OCI-M2 (cell line): ENCODE data around the gene CCBE1.
"Not testable (repeated sequence)": the region's sequence is repeated elsewhere in the genome, so short reads cannot be mapped to it uniquely, and the experiment has no call there.

Experiments used
- DNase-seq: peaks from one replicate; lab custom pipeline; 2025; ENCODE audit not compliant: unreplicated experiment; lab: John Stamatoyannopoulos, UW

The CCBE1 gene

DNA sequence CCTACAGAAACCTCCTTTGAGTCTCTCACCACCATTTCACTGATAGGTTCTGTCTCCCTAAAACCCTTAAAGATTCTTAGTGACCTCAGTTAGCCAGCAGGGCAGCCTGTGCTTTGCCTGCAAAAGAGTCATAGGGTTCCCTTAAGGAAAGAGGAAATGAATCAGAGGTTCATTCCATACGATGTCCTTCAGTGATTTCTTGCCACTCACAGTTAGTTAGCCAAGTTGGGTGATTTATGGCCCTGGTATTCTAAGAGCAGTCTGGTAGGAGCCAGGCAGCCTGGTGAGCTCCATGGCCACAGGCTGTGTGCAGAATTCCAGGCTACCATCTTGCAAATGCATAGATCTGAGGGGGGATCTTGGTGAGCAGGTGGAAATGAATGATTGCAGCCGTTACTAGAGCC is 18.7 kb upstream of the CCBE1 start:
- no peak for DNase-seq

DNA sequence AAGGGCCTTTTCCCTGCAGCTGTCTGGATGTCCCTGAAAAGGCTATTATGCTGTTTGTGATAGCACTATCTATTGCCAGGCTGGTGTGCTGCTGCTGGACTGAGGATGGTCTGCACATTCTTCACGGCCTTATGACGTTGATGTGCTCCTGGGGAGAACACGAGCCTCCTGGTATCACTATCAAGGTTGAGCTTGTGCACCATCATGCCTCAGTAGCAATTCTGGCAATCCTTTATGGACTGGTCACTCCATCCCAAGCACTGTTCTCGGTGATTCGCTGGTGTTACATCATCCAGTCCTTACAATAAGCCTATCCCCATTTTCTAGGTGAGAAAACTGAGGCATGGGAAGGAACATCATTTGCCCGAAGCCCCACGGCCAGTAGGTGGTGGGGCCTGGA is 18.2 kb upstream of the CCBE1 start:
- DNase-seq, result no peak

DNA sequence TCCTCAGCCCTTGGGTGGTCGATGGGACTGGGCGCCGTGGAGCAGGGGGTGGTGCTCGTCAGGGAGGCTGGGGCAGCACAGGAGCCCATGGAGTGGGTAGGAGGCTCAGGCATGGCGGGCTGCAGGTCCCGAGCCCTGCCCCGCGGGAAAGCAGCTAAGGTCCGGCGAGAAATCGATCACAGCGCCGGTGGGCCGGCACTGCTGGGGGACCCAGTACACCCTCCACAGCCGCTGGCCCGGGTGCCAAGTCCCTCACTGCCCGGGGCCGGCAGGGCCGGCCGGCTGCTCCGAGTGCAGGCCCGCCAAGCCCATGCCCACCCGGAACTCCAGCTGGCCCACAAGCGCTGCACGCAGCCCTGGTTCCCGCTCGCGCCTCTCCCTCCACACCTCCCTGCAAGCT is 16.9 kb upstream of the CCBE1 start:
- DNase-seq, result not testable (repeated sequence)

DNA sequence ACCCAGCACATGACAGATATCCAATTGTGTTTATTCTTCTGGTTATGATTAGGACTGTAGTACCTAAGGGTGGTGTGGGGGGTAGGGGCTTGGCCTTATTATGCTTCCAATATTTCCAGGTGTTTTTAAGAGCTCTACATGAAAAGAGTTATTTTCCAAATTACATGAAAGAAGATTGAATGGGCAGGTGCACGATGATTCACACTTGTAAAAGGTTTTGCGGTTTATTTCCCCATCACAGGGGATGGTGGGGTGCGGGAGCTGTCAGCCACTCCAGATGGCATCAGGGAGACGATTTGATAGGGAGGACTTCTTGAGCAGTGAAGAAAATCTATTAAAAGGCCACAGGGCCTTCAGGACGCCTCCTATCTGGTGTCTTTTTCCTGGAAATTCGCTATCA is 15.1 kb upstream of the CCBE1 start:
- no peak for DNase-seq

DNA sequence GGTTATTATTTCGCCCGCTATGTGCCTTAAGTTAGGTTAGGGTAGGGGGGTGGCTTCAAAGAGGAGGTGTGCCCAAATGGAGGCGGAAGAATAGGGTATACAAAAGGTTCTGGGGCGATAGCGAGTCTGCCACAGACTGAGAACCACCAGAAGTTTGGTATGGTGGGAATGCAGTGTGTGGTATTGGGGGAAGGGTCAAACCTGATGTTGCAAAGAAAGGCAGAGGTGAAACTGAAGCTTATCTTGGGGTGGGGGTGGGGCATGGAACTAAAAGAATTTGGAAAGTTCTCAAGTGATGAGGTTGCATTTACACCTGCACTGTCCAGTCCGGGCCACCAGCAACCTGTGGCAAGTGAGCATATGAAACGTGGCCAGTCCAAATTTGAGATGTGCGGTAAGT is 11.8 kb upstream of the CCBE1 start:
- DNase-seq, result no peak

DNA sequence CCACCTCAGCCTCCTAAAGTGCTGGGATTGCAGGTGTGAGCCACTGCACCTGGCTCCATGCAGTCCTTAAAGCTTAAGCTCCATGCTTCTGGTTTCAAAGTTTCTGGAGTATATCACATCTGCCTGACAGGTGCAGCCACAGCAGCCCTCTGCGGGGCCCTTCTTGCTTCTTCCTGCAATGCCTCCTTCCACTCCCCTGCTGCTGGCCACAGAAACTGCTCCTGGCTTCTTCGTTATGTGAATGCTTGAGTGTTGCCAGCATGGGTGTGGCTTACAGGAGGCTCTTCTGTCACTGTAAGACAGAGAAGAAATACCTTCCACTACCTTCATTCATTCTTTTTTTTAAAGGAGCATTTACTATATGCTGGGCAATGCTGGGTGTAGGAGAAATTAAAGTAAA is 10.1 kb upstream of the CCBE1 start:
- DNase-seq, result no peak

DNA sequence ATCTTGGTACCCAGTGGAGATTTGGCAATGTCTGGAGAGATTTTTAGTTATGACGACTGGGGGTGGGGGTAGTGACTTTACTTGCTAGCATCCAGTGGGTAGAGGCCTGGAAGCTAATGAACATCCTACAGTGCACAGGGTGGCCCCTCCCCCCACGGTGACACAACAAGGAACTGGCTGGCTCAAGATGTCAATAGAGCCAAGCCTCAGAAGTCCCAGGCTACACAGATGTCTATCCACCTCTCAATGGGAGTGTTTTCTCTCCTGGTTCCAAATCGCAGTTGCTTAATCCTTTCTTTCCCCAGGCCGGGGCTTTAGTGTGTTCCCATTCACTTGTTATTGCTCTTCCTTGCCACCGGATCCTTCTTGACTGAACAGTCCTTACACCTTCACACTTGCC is 9.3 kb upstream of the CCBE1 start:
- DNase-seq, result no peak

DNA sequence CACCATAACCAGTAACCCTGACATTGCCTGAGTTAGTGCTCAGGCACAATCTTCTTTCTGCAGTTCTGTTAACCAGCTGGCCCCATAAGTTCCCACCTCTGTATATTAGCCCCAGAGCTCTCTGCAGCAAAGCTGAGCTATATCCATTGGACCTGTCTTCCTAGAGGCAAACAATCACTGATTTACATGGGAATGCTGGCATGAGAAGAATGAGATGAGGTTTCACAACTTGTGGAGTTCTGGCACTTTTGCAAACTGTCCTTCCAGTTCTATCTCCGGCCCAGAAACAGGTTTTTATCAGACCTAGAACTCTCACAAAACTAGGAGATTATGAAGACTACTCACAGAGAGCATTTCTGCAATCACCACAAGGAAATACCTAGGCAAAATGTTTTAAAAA is 7.9 kb upstream of the CCBE1 start:
- no peak for DNase-seq

DNA sequence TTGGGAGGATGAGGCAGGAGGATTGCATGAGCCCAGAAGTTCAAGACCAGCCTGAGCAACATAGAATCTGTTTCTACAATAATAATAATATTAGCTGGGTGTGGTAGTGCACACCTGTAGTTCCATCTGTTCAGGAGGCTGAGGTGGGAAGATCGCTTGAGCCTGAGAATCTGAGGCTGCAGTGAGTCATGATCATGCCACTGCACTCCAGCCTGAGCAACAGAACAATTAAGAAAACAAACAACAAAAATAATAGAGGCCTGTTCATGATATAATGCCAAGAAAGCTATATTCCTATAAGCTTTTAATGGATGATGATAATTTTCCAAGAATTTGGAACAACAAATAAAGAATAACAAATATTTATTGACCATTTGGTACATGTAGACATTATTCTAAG is 6.9 kb upstream of the CCBE1 start:
- DNase-seq, result no peak

DNA sequence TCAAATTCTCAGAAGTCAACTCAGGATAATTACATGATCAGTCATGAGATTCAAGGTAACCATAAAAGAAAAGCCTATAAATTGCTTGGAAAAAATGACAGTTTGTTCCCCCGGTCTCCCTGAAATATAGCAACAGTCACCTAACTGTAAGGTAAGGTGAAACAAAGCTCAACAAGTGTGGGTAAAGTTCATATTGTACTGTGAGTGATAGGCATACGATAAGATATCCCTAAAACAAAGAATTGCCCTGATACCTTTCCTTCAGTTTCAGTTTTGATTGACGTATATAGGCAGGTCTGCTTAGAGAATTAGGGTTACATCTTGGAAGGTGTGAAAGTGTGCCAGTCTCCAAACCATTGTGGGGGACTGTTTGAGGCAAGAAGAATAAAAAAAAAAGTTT is 4.0 kb upstream of the CCBE1 start:
- no peak for DNase-seq

DNA sequence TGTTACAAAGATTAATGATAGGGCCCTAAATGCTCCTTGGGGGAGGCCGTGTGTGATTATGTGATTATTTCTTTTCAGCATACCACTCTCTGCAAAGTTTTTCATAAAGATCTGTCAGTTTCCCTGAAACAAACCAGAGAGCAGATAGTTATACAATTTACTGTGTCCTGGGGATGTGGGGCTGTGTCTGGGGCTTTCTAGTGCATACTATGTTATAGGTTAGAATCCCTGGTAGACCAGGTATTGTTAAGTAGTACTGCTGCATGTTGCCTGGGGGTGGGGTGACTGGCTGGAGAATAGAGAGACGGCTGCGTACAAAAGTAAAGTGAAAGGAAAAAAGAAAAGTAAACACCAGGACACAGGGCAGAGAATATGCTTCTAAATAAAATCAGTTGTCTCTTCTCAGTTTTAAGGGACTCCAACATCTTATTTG is 3.3 kb upstream of the CCBE1 start:
- no peak for DNase-seq

DNA sequence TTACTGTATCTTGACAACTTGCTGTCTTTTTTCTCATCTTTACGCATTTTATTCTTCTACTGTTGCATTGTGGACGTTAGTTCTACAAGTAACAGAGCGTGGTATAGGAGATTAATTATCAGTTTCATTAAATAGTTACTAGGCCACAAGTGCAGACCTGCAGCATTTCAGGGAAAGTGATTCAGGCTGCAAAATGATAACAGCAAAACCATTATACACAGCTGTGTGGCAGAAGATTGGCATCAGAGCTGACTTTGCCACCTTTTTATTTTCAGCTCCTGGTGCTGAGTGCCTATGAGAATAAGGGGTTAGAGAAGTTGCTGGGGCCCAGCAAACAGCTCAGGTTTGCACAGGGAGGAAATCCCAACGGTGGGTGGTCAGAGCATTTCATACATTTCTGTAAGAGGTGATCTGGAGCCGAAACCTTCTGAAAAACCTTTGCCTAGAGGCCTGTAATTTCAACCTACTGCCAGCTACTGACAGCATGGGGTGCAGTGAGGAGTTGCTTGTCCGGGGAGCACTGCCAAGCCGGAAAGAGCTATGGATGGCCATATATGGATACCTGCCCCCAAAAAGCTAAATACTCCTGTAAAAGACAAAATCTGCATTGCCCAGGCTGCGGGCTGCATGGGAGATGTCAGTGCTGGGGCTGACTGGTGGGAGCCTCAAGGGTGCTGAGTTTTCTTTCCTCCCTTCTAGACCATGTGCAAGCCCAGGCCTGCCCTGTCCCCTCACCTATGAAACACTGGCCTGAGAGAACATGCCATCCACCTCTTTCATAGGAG is 2.7 kb upstream of the CCBE1 start:
- DNase-seq, result no peak

DNA sequence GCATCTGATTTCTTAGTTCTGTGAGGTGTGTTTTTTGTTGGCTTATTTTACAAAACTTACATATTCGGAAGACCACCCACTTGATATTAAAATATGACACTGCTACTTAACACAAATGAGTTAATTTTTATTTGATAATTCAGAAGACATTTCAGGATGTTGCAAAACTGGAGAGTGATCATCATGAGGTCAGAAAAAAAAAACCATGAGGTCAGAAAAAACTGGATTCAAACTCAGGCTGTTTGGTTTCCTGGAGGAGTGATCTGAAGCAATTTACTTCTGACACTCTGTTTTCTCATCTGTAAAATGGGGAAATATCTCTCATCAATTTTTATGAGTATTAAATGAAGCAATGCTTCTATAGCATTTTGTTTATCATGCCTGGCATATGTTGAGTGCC is 1.8 kb upstream of the CCBE1 start:
- DNase-seq, result no peak

DNA sequence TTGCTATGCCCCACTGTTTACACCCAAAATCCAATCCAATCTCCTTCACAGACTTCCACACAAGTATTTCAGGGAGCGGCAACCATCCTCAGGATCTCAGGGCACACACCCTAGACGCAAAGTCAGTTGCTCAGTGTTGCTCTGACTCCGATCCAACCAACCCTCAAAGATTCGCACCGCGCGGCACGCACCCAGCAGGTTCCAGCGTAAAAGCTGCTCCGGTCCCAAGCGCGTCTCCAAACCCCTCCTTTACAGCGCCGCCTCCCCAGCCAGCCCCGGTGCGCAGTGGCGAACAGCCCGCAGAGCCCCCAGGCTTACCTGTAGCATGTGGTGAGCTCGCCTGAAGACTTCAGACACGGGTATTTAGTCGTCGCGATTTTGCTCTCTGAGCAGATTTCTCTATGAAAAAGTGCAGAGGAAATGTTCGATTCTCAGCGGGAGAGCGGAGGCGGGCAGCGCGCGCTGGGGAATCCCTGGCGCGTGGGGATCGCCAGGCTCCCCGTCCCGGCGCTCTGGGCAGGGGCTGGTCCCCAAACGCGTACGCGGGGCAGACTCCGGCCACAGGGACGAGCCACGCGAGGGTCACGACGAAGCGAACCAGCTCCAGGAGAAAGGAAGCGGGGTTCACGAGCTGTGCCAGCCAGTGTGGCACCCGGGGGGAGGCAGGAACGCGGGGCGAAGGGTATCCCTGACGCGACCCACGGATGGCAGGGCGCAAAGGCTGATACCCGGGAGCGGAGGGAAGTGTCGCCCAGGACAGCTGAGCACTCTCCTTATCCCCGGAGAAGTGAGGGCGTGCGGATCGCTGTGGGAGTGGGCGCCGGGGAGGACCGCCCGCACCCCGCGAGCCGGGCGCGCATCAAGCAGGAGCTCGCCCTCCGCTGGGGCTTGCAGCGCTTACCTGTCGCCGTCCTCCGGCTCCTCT is 650 bp downstream of the CCBE1 start:
- no peak for DNase-seq

DNA sequence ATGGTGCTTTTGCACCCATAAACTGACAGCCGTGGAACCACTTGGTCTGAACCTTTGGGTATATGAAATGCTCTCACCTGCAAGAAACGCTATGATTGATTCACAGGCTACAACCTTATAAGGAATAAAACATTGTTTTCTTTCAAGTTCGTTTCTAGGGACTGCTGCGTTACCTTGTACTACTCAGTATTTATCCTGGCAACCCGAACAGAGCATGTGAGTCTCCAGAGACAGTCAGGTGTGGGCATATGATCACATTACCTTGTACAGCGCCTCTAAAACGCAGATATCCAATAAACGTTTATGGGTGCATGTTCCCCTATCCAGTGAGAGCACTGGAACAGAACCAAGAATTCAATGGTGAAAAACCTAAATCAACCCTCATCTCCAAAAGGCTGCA is 1.7 kb downstream of the CCBE1 start:
- no peak for DNase-seq

DNA sequence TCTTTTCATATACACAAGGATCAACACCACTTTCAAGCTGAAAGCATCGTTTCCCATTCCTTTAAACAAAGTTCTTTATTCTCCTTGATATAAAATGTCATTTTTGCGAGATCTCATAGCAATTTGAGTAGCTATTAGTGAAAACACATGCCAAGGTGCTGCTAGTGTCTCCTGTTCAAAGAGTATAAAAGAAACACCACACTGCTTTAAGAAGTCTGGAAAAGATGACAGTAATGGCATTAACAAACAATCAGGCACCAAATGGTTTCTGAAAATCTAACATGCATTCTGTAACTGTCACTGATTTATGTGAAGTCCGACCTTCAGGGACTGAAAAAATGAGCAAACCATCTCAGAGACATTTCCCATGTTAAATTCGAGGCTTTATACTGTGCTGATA is 2.4 kb downstream of the CCBE1 start:
- DNase-seq, result no peak

DNA sequence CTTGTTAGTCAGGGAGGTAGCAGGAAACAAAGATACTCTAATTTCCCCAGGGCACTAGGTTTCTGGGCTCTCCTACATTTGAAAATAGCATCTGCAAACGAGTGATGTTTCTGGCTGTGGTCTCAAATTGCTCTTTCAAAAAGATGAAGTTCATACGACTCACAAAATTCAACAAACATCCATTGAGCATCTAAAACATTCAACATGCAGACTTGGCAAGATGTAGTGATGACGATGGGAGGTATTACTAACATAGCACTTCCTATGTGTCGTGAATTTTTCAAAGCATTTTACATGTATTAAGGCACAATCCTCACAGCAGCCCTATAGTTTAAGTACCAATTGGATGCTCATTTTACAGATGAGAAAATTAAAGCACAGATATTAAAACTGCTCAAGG is 5.2 kb downstream of the CCBE1 start:
- DNase-seq, result no peak

DNA sequence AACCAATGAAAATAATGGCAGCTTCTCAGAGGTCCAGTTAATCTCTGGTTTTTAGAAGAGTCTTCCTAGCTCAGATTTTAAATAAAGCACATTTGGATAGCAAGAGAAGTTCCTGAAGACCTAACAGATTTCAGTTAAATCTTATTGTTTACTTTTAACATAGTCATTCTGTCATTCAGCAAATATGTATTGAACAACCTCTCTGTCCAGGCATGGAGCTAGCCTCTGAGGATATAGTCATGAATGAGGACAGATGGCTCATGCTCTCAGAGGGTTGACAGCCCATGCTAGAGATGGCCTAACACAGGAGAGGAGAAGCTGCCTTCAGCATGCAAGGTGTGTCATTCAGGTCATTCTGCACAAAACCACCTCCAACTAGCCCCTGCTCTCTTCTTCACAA is 6.2 kb downstream of the CCBE1 start:
- no peak for DNase-seq

DNA sequence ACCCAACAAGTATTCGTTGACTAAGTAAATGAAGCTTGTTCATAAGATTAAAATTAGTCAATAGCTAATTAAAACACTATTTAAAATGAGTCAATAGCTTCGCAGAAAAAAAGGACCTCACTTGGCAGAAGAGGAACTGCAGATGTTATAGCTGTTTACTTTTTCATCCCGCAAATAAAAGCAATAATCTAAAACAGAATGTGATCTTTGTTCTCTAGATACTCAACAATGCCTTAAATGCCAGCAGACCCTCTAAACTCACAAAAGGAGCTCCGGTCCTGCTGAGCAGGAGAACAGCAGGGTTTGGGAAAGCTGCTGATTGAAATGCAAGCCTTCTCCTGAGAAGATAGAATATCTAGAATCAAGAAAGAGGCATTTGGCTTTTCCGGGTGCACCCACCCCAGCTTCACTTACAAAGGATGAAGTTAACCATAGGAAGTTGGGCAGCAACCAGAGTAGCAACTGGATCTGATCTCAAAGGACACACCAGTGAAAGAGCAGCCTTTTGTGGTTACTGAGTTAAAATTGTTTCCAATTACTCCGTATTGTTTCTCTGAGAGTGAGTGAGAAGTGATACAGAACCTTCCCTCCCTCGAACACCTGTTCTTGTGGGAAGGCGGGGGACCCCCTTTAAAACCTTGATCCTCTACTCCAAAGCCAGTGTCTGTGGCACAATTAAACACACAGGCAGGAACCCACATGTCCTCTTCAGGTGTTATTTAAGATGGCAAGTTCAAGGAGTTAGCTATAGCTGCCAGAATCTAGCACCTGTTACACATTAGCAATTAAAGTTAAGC is 6.8 kb downstream of the CCBE1 start:
- no peak for DNase-seq

DNA sequence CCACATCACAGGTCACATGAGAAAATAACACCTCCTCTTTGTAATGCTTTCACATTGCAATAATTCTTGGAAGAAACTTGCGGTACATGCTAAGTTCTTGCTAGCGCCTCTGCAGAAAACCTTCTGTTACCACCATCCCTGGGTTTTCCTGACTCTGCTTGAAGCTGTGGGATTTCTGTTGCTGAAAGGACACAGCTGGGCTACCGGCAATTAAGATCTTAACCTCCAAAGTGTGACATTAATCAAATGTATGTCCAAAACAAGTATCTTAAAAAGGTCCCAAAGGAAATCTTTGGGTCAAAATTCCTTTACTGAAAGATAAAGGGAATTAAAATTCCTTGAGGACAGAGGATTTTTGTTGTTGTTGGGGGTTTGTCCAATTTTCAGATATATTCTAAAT is 7.5 kb downstream of the CCBE1 start:
- DNase-seq, result no peak

DNA sequence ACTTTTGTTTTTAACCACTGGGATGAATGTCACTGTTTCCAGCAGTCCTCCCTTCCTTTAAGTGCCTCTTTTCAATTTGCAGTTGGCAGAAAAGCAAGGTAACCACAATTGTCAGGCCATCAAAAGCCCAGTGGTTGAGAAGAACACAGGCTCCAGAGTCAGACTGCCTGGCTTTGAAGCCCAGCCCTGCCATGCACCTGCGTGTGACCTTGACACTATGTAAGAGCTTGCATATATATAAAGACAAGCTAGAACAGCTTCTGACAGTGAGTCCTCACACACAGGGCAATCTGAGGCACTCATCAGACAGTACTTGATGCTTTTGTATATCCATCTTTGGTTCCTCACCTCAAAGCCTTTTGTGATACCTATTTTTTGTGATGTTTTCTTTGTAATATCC is 11.0 kb downstream of the CCBE1 start:
- no peak for DNase-seq

DNA sequence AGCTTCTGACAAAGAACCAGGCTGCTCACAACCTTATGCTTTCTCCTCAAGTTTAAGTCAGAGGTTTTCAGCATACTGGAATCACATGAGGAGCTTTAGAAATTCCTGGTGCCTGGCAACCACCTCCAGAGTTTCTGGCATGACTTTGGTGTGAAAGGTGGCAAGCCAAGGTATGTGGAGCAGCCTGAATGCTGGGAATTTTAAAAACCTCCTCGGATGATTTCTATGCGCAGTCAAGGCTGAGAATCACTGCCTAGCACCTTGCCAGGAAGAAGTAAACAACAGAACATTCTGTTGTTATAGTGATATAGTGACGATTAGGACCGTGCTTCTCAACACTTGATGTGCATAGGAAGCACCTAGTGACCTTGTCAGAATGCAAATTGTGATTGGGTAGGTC is 11.7 kb downstream of the CCBE1 start:
- no peak for DNase-seq
